ENCODE data around the gene TACR1. TPM values are rescaled to one million over a fixed set of nuclear protein-coding genes. Genes with fewer than 3 reads are reported as not detected.

The TACR1 gene
- total RNA-seq, result not detected in 2 replicates

GRCh38 chr2:75199428-75200011, at the start of gene TACR1:
Gene TACR1, minus strand, starts transcription at chr2:75199520. Its CDS starts 586 bp downstream, at chr2:75198934.

Small RNA genes within 50 kb of the gene (small RNA-seq; reads per million reads assigned to genes)
- gene MIR5000, result 0.49 reads per million, percentile 29 among the genes with 10 or more reads in this experiment

Other genes starting within 250 kb of the TACR1 start
- 14.9 and 16.9 TPM in 2 replicates for gene POLE4, start 240.9 kb downstream of the TACR1 start, total RNA-seq